HepG2 (cell line): ENCODE results near the gene UNCX. TPM values are rescaled to one million over a fixed set of nuclear protein-coding genes. Genes with fewer than 3 reads are reported as not detected.
"Not testable (repeated sequence)": the region's sequence is repeated elsewhere in the genome, so short reads cannot be mapped to it uniquely, and the experiment has no call there.

Experiments
- ATAC-seq: fragments of 200-7000 bp; cut with Tn5 transposase; 3 replicates; pipeline ENCODE4 v1.9.1; 2020; ENCODE audit warnings: mild to moderate bottlenecking, moderate library complexity
- BruUV-seq: library from RNA; stranded (reverse); fragments of 400-500 nt; replicated peaks from 2 replicates; lab custom pipeline; 2021; lab: Mats Ljungman, UMichigan
- CTCF ChIA-PET: fragments of 300-600 bp; formaldehyde crosslinking; extraction: SDS; loops from one replicate; lab custom pipeline; 2021; ENCODE audit warnings: low total read pairs, inconsistent platforms, low intra/inter-chr PET ratio; lab: Yijun Ruan, JAX
- POLR2A ChIA-PET: fragments of 350-600 bp; sonication (Branson Sonifier 250); formaldehyde crosslinking; loops from one replicate; lab custom pipeline; 2020; ENCODE audit warnings: antibody characterized with exemption, inconsistent platforms; lab: Yijun Ruan, JAX
- DNase-seq: peaks from one replicate; pipeline ENCODE4 v3.0.0-alpha.2; 2015; ENCODE audit warnings: low spot score
- FAIRE-seq: peaks from 3 replicates; lab custom pipeline; 2011; peaks lifted over from hg19 to GRCh38; lab: Jason Lieb, UNC
- H2AFZ ChIP-seq: one replicate; pipeline ENCODE4 v1.6.1; 2011; ENCODE audit warnings: low read length, inconsistent platforms
- H3K27ac ChIP-seq: fragments of 300-600 bp; 3 replicates; pipeline ENCODE4 v1.8.0; 2011; ENCODE audit warnings: mixed run types, mild to moderate bottlenecking, mixed read lengths, low read length, inconsistent platforms; ENCODE audit not compliant: insufficient read depth; ENCODE audit errors: extremely low read length
- H3K27me3 ChIP-seq, 2 experiments: fragments of 200-600 bp in 1 of 2; 2 replicates in 1 of 2; 3 replicates in 1 of 2; pipeline versions ENCODE4 v1.6.0 to v1.8.0; 2011; ENCODE audit warnings: low read length in 2 of 2, mild to moderate bottlenecking in 2 of 2, moderate library complexity in 2 of 2, inconsistent platforms in 1 of 2; ENCODE audit not compliant: insufficient read depth in 2 of 2, control insufficient read depth in 1 of 2
- H3K36me3 ChIP-seq, 2 experiments: fragments of 200-600 bp in 1 of 2; replicated peaks in 1 of 2; 2 replicates in 1 of 2; 3 replicates in 1 of 2; pipeline versions ENCODE4 v1.5.1 to v1.8.0; 2011; ENCODE audit warnings: low read length in 2 of 2, inconsistent platforms in 1 of 2; ENCODE audit not compliant: insufficient read depth in 2 of 2, control insufficient read depth in 1 of 2
- H3K4me1 ChIP-seq: 2 replicates; pipeline ENCODE4 v1.5.1; 2012; ENCODE audit warnings: low read length, inconsistent platforms; ENCODE audit not compliant: insufficient read depth
- H3K4me2 ChIP-seq: 2 replicates; pipeline ENCODE4 v1.6.0; 2011; ENCODE audit warnings: low read depth, low read length, inconsistent platforms
- H3K4me3 ChIP-seq, 3 experiments: fragments of 200-600 bp in 1 of 3; sonication (generic), shearing (Covaris generic) in 1 of 3; replicated peaks in 1 of 3; 2 replicates each; pipeline ENCODE4 v1.5.1; 2011 to 2016; ENCODE audit warnings: low read length in 3 of 3, inconsistent platforms in 2 of 3, low read depth in 2 of 3, mild to moderate bottlenecking in 2 of 3, control low read depth in 1 of 3, mixed read lengths in 1 of 3; ENCODE audit not compliant: insufficient read depth in 1 of 3
- H3K79me2 ChIP-seq: one replicate; pipeline ENCODE4 v1.6.1; 2011; ENCODE audit warnings: low read length, inconsistent platforms; ENCODE audit not compliant: insufficient read depth
- H3K9ac ChIP-seq: 2 replicates; pipeline ENCODE4 v1.6.0; 2011; ENCODE audit warnings: mild to moderate bottlenecking, low read depth, low read length, inconsistent platforms; ENCODE audit not compliant: insufficient read depth
- H3K9me3 ChIP-seq: 2 replicates; pipeline ENCODE4 v1.5.1; 2012; ENCODE audit warnings: mild to moderate bottlenecking, low read length
- H4K20me1 ChIP-seq: 2 replicates; pipeline ENCODE4 v1.6.0; 2011; ENCODE audit warnings: inconsistent platforms, mild to moderate bottlenecking, low read length, moderate library complexity; ENCODE audit not compliant: insufficient read depth
- SIN3A ChIP-seq: IDR thresholded peaks from 2 replicates; pipeline ENCODE4 v1.6.1; 2011; ENCODE audit warnings: low read depth, mild to moderate bottlenecking, control low read depth, low read length, borderline replicate concordance
- ZNF343 ChIP-seq: sonication (generic); formaldehyde crosslinking; IDR thresholded peaks from 2 replicates; pipeline ENCODE4 v1.4.0; 2020; ENCODE audit warnings: mild to moderate bottlenecking, missing genetic modification reagents
- ZNF577 ChIP-seq: sonication (generic); formaldehyde crosslinking; IDR thresholded peaks from 2 replicates; pipeline ENCODE4 v1.4.0; 2020; ENCODE audit warnings: mild to moderate bottlenecking, low read depth, missing genetic modification reagents, borderline replicate concordance
- ZNF629 ChIP-seq: sonication (generic); formaldehyde crosslinking; conservative IDR thresholded peaks from 2 replicates; pipeline ENCODE4 v1.5.0; 2020; ENCODE audit warnings: missing genetic modification reagents
- WGBS: methylation state at CpG from one replicate; pipeline ENCODE4 v1.1.6; 2017; ENCODE audit warnings: low lambda C conversion rate; 5-methylcytosine and 5-hydroxymethylcytosine counted together
- in situ Hi-C: cut with HindIII; loops from 2 replicates; pipeline ENCODE4 v1.10.0; 2017; ENCODE audit warnings: low pct_unique_long_range_greater_than_20kb; ENCODE audit not compliant: extremely low pct_ligation_motif_present
- intact Hi-C: fragments of 100-400 bp; cut with micrococcal nuclease; formaldehyde crosslinking; loops from one replicate; pipeline ENCODE4 v1.10.0; 2022; ENCODE audit not compliant: unreplicated experiment
- polyA plus RNA-seq, 8 experiments: library from polyadenylated mRNA; depleted of rRNA in 3 of 8; stranded (reverse) in 7 of 8; unstranded in 1 of 8; fragments of >200 nt; fragmentation: Illumina TruSeq in 4 of 8; extraction: Trizol in 4 of 8; gene quantifications; 2 replicates each; pipeline versions ENCODE4 v1.2.1 to v1.2.3, GENCODE V29; 2011 to 2016; ENCODE audit warnings: low read depth in 4 of 8, missing spikeins in 1 of 8, mixed read lengths in 1 of 8; ENCODE audit not compliant: insufficient read depth in 1 of 8
- total RNA-seq, 5 experiments: library from RNA; depleted of rRNA; stranded (reverse); fragments of >200 nt; fragmentation: Illumina TruSeq; extraction: Trizol; gene quantifications; 2 replicates each; pipeline ENCODE4 v1.2.3, GENCODE V29; 2016; ENCODE audit warnings: low read depth in 1 of 5
- TF ChIP-seq, protein P1 (sequence below): sonication (generic); formaldehyde crosslinking; IDR thresholded peaks from 2 replicates; pipeline ENCODE4 v1.8.0; 2022; ENCODE audit warnings: mild to moderate bottlenecking, missing genetic modification reagents, moderate library complexity
- TF ChIP-seq, protein P2 (sequence below): fragments of 450-650 bp; IDR thresholded peaks from 2 replicates; pipeline ENCODE4 v1.6.1; 2016

The UNCX gene
- total and polyA plus RNA-seq, 2 of the 13 experiments (the other 11 are each of a cell fraction or from before 2014, with no cell fraction given) = not detected

DNA sequence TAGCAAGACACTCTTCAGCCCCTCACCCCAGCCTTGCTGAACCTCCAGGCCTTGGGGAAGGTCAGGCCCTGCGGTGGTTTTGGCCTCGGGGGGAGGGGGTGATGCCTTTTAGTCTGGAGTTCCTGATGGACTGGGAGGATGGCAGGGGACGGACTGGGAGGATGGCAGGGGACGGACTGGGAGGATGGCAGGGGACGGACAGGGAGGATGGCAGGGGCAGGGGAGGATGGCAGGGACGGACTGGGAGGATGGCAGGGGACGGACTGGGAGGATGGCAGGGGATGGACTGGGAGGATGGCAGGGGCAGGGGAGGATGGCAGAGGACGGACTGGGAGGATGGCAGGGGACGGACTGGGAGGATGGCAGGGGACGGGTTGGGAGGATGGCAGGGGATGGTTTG lies 28.4 kb downstream of the UNCX start:
- ATAC-seq, H3K4me1 ChIP-seq, H3K4me2 ChIP-seq, H2AFZ ChIP-seq, BruUV-seq, in situ Hi-C loops, H3K27ac ChIP-seq, FAIRE-seq, H3K9me3 ChIP-seq, CTCF ChIA-PET, H3K9ac ChIP-seq, H4K20me1 ChIP-seq, POLR2A ChIA-PET, intact Hi-C loops, H3K36me3 ChIP-seq, H3K79me2 ChIP-seq, H3K4me3 ChIP-seq, DNase-seq: not testable (repeated sequence)
- WGBS = 28% methylated on average over 10 of the region's 10 CpGs
- peaks cover 17 to 79% of the 10 kb centered on the region in 2 experiments; a peak in 4 of 5 replicates for H3K27me3 ChIP-seq

DNA sequence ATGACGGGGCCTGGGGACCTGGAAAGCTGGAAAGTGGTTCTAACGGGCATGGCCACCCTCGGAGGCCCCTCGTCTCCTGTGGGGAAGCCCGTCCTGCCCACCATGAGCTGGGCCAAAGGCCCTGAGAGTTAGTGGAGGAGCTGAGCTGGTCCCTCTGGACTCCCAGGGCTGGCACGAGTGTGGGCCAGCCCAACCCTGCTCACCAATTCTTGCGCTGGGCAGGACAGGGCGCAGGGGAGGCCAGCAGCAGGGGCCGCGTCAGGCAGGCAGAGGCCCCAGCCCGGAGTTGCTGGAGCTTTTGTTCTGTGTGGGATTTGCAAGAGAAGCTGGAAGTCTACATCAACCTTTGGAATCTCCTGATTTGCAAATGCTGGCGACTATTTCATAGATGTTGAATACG lies 29.8 kb downstream of the UNCX start:
- ChIA-PET POLR2A (no interaction called here), CTCF (no interaction called here)
- DNase-seq = no peak
- Histone ChIP-seq H3K4me2 (no peak overlapping the region), H2AFZ (no peak overlapping the region), H3K4me3 (no peak overlapping the region), H3K9me3 (no peaks in the 10 kb centered on the region), H3K27me3 (peaks cover 12 to 75% of the 10 kb centered on the region in 2 experiments; a peak in 4 of 5 replicates), H3K9ac (no peak overlapping the region), H3K27ac (no peak overlapping the region), H3K36me3 (no peaks in the 10 kb centered on the region), H4K20me1 (no peaks in the 10 kb centered on the region), H3K79me2 (no peaks in the 10 kb centered on the region), H3K4me1 (no peaks in the 10 kb centered on the region)
- intact Hi-C loops = no loop called here
- BruUV-seq = no TSS peak
- no peak for TF ChIP-seq ZNF629
- no peak for ATAC-seq
- 32% methylated on average over 7 of the region's 13 CpGs for WGBS
- in situ Hi-C loops = no loop called here
- FAIRE-seq = no peak

DNA sequence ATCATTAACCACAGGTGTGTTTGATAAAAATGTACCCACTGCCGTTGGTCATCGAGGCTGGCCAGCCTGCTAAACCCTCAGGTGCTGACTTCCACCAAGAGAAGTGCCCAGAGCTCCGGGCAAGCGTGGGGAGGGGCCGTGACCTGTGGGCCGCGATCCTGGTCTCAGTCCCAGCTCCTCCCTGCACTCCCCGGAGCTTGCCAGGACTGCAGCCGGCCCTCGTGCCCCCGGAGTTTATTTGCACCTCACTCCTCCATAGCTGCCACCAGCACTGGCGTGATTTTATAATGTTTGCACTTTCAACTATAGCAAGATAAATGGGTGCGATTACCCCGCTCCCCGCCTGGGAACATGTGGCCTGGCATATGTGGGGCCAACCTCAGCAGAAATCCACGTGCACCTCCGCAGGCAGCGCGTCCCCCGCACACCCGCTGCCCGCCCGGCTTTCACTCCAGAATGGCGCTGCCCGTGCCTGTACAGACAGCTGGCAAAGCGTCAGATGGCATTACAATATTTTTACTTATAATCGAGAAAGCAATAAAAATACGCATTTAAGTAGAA lies 30.8 kb downstream of the UNCX start:
- WGBS = 48% methylated on average over 17 of the region's 28 CpGs
- Histone ChIP-seq H3K36me3 (no peaks in the 10 kb centered on the region), H3K79me2 (no peaks in the 10 kb centered on the region), H2AFZ (no peak overlapping the region), H3K27ac (no peak overlapping the region), H3K4me3 (no peak overlapping the region), H3K4me2 (no peak overlapping the region), H3K27me3 (peaks cover 15 to 76% of the 10 kb centered on the region in 2 experiments; a peak in 4 of 5 replicates), H3K9ac (no peak overlapping the region), H4K20me1 (no peaks in the 10 kb centered on the region), H3K9me3 (no peaks in the 10 kb centered on the region), H3K4me1 (no peaks in the 10 kb centered on the region)
- ATAC-seq (no peak), DNase-seq (no peak), FAIRE-seq (no peak)
- POLR2A ChIA-PET = no interaction called here
- intact Hi-C loops (no loop called here), in situ Hi-C loops (no loop called here)
- no TSS peak for BruUV-seq
- CTCF ChIA-PET = no interaction called here
- TF ChIP-seq ZNF577 (CRISPR knock-in tag) (no peak), SIN3A (no peak), ZNF343 (no peak)
- TF ChIP-seq, protein P1, sequence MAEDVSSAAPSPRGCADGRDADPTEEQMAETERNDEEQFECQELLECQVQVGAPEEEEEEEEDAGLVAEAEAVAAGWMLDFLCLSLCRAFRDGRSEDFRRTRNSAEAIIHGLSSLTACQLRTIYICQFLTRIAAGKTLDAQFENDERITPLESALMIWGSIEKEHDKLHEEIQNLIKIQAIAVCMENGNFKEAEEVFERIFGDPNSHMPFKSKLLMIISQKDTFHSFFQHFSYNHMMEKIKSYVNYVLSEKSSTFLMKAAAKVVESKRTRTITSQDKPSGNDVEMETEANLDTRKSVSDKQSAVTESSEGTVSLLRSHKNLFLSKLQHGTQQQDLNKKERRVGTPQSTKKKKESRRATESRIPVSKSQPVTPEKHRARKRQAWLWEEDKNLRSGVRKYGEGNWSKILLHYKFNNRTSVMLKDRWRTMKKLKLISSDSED = no peak
- TF ChIP-seq, protein P2, sequence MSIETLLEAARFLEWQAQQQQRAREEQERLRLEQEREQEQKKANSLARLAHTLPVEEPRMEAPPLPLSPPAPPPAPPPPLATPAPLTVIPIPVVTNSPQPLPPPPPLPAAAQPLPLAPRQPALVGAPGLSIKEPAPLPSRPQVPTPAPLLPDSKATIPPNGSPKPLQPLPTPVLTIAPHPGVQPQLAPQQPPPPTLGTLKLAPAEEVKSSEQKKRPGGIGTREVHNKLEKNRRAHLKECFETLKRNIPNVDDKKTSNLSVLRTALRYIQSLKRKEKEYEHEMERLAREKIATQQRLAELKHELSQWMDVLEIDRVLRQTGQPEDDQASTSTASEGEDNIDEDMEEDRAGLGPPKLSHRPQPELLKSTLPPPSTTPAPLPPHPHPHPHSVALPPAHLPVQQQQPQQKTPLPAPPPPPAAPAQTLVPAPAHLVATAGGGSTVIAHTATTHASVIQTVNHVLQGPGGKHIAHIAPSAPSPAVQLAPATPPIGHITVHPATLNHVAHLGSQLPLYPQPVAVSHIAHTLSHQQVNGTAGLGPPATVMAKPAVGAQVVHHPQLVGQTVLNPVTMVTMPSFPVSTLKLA = peak; percentile 67
